Osteocyte (in vitro differentiated cells): ENCODE data around the gene GNAO1. TPM values are rescaled to one million over a fixed set of nuclear protein-coding genes. Genes with fewer than 3 reads are reported as not detected.

Experiments
- DNase-seq: peaks from one replicate; pipeline ENCODE4 v3.0.0; 2021; ENCODE audit warnings: mixed read lengths; ENCODE audit not compliant: unreplicated experiment; ENCODE audit errors: extremely low spot score
- H3K27ac Mint-ChIP-seq: one replicate; pipeline ENCODE4 v1.8.0; 2021; ENCODE audit warnings: mild to moderate bottlenecking, mixed read lengths; ENCODE audit not compliant: unreplicated experiment
- H3K27me3 Mint-ChIP-seq: one replicate; pipeline ENCODE4 v1.8.0; 2021; ENCODE audit warnings: mixed read lengths; ENCODE audit not compliant: unreplicated experiment
- H3K36me3 Mint-ChIP-seq: one replicate; pipeline ENCODE4 v1.8.0; 2021; ENCODE audit warnings: mixed read lengths; ENCODE audit not compliant: unreplicated experiment
- H3K4me1 Mint-ChIP-seq: one replicate; pipeline ENCODE4 v1.8.0; 2021; ENCODE audit warnings: mixed read lengths; ENCODE audit not compliant: unreplicated experiment
- H3K4me3 Mint-ChIP-seq: one replicate; pipeline ENCODE4 v1.8.0; 2021; ENCODE audit warnings: mild to moderate bottlenecking, moderate library complexity, mixed read lengths; ENCODE audit not compliant: unreplicated experiment
- H3K9me3 Mint-ChIP-seq: one replicate; pipeline ENCODE4 v1.8.0; 2021; ENCODE audit warnings: mixed read lengths; ENCODE audit not compliant: unreplicated experiment
- CTCF ChIP-seq: fragments of 200-600 bp; sonication (generic); IDR thresholded peaks from 2 replicates; pipeline ENCODE4 v1.5.0; 2021; ENCODE audit warnings: antibody characterized with exemption, mild to moderate bottlenecking, moderate library complexity
- total RNA-seq: library from RNA; stranded (reverse); gene quantifications from 2 replicates; pipeline ENCODE4 v1.2.1, GENCODE V29; 2021

Gene GNAO1
- total RNA-seq, 1 donor from 2014 or later, result 0.56 TPM

- Mint-ChIP-seq H3K27ac (no peak overlapping the region), H3K36me3 (peaks cover 33% of the 10 kb centered on the region)
- no peak for TF ChIP-seq CTCF
Measured at GRCh38 chr16:56365552-56365951, 174.3 kb downstream of the GNAO1 start.

GRCh38 chr16:56366945-56367344 is 175.7 kb downstream of the GNAO1 start:
- Mint-ChIP-seq H3K27me3 (no peaks in the 10 kb centered on the region), H3K9me3 (no peaks in the 10 kb centered on the region), H3K4me3 (no peak overlapping the region), H3K27ac (no peak overlapping the region), H3K4me1 (peaks cover 24% of the 10 kb centered on the region), H3K36me3 (peaks cover 32% of the 10 kb centered on the region)
- TF ChIP-seq CTCF, result no peak
- DNase-seq, result no peak

More at GRCh38 chr16:56365552-56365951, 174.3 kb downstream of the GNAO1 start:
- Mint-ChIP-seq H3K9me3 (no peaks in the 10 kb centered on the region), H3K4me1 (peaks cover 10% of the 10 kb centered on the region), H3K27me3 (no peaks in the 10 kb centered on the region), H3K4me3 (no peak overlapping the region)
- DNase-seq, result no peak

GRCh38 chr16:56367764-56368163 is 176.5 kb downstream of the GNAO1 start:
- H3K36me3 Mint-ChIP-seq, result peaks cover 24% of the 10 kb centered on the region
- no peaks in the 10 kb centered on the region for H3K9me3 Mint-ChIP-seq
- H3K27ac Mint-ChIP-seq, result no peak overlapping the region
- TF ChIP-seq CTCF, result no peak
- no peak for DNase-seq
- H3K4me3 Mint-ChIP-seq, result no peak overlapping the region
- no peaks in the 10 kb centered on the region for H3K27me3 Mint-ChIP-seq
- peaks cover 32% of the 10 kb centered on the region for H3K4me1 Mint-ChIP-seq

GRCh38 chr16:56368545-56368944 is 177.3 kb downstream of the GNAO1 start:
- H3K4me3 Mint-ChIP-seq, result no peak overlapping the region
- H3K4me1 Mint-ChIP-seq, result peaks cover 39% of the 10 kb centered on the region
- no peaks in the 10 kb centered on the region for H3K9me3 Mint-ChIP-seq
- DNase-seq, result no peak
- peaks cover 25% of the 10 kb centered on the region for H3K36me3 Mint-ChIP-seq
- no peak for TF ChIP-seq CTCF
- no peaks in the 10 kb centered on the region for H3K27me3 Mint-ChIP-seq
- H3K27ac Mint-ChIP-seq, result no peak overlapping the region

- H3K4me3 Mint-ChIP-seq, result no peak overlapping the region
- H3K27me3 Mint-ChIP-seq, result no peaks in the 10 kb centered on the region
- H3K27ac Mint-ChIP-seq, result no peak overlapping the region
- H3K36me3 Mint-ChIP-seq, result peaks cover 27% of the 10 kb centered on the region
- no peak for TF ChIP-seq CTCF
- no peak for DNase-seq
- H3K4me1 Mint-ChIP-seq, result peaks cover 39% of the 10 kb centered on the region
- H3K9me3 Mint-ChIP-seq, result no peaks in the 10 kb centered on the region
Measured at GRCh38 chr16:56369202-56369601, 177.9 kb downstream of the GNAO1 start.
